KG1 (cell line): ENCODE data around the gene NRP2.

Source experiments
- DNase-seq: peaks from one replicate; lab custom pipeline; 2025; lab: John Stamatoyannopoulos, UW

NRP2 gene

DNA sequence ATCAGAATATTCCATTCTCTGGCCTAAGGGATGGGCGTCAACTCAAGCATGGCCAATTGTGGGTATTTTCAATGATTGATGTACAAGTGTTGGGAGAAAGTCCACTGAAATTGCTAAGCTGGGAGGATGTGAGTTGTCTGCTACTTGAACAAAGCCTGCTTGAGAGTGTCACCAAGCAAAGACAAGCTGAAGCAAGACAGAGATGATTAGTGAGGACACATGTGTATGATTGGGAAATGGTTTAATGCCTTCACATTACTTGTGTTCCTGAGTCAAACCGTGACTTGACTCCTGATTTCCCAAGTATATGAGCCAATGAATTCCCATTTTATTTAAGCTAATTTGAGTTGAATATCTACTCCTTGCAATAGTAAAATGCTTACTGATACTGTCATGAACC, 23.7 kb upstream of the NRP2 start:
- DNase-seq: no peak

DNA sequence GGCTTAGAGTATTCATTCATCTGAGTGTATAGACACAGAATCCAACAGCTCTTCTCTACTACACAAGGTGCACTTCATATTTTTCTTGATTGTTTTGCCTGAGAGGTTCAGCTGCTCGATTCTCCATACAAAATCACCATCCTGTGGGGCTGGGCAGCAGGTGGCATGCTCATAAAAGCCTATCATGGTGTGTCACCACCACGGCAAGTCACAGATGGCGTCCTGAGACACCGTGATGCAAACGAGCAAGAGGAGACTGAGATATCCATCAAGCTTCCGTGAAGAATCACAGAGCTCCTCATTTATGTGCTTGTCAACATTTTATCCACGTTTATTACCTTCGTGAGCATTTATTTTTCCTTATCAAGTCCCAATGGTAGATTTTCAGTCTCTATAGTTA, 22.4 kb upstream of the NRP2 start:
- no peak for DNase-seq

DNA sequence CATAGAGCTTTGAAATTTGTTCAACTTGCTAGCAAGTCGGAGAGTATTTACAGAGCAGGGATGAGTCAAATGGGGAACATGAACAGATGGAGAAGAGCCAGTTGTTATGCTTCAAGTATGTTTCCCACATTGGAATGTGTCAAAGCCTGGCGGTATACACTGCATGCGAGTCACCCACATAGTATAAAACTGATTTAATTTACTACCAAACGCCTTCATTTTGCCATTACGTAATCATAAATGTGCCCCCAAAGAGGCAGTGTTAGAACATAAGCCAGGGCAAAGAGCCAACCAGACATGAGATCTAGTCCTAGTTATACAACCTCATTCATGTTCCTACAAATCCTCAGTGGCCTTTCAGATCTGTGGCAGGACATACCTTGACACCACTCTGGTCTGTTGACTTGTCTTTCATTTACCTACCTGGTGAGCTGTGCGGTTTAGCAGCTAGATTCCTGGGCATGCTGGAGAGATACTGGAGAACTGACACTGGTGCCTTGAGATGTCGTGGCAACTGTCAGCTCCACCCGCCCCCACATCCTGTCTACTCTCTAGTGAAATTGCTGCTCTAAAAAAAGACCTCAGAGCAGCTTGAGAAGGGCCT, 21.7 kb upstream of the NRP2 start:
- DNase-seq: no peak

DNA sequence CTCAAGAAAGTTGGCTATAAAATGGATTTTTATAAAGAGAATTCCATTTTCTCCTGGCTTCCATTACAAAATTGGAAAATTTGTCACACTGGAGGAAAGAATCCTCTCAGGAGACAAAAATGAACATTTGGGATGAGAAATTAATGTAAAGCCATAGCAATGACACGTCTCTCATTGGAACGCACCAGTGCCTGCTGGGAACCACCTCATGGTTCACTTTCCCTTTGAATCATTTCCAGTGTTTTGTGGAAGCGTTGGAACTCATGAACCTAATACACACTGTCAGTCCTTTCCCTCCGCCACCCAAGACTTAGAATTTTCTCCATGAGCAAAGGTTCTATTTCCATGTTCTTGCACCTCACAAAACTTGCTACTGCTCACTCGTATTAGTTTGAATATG, 21.0 kb upstream of the NRP2 start:
- no peak for DNase-seq

DNA sequence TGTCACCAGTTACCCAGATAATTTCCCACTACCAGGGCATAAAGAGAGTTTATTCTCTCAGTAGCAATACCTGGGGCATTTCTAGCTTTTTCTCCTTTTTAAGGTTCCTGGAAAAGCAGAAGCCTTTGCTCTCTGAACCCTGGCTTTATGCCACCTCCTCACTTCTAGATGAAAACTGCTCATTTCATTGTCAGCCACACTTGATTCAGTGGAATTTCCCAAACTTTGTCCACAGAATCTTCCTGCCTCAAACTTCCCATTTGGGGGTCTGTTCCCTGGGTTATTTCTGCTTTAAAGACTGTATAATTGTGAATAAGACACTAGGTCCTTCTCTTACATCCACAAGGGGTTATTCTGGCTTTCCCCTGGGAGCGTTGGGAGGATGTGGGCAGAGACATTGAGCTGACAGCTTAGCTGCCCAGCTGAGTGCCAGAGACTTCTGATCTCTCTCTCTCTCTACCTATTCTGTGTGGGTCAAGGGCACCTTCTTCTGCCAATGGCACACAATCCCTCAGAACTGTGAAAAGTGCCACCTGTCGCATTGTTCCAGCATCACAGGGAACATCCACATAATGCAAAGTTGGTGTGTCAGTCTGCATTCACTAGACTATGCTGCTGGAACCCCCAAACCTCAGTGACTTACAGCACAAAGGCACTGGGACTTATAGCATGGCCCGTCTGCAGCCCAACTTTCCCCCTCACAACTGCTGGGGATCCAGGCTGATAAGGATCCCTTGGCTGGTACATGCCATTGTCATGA, 19.9 kb upstream of the NRP2 start:
- no peak for DNase-seq

DNA sequence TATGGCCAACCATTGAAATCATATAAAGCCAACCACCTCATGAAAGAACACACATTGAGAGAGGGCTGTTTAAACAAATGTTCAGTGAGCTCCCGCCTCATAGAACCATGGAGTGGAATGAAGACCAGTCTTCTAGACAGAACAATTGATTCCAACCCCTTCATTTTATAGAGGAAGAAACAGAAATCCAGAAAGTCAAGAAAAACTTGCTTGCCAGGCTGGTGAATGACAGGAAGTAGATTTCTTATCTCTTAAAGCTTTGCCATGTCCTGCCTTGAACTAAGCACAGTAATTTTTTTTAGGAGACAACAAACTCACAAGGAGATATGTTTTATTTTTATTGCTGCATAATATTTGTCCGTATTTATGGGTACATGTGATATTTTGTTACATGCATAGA, 16.5 kb upstream of the NRP2 start:
- DNase-seq: no peak

DNA sequence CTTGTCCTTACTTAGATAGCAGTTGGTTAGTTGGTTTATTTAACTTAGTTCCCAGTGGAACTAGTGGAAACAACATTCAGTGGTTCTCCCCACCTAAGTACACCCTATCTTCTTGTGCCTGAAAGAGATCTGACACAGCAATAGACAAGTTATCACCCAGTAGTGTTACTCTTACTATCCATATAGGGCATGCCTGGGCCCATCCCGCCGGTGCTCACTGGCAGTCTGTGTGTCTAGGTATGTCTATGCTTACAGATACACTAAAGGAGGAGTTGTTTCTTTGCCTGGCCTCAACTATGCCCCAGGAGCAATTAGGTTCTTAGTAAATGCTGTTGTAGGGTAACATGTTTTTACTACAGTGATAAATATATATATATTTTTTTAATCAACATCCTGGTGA, 12.0 kb upstream of the NRP2 start:
- no peak for DNase-seq

DNA sequence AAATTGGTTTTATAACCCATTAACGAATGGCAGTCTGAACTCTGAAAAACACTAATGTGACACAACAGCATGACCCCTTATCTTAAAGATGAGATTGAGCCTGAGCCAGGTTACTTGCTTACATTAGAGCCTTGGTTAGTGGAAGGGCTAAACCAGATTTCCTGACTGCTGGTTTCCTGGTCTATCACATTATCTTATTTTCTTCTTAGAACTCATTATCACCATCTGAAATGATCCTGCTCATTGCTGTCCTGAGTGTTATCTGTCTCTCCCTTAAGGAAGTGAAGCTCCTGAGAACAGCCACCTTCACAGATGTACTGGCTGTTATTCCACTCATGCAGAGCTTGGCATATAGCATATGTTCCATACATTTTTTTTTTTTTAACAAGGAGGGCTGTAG, 9.0 kb upstream of the NRP2 start:
- no peak for DNase-seq

DNA sequence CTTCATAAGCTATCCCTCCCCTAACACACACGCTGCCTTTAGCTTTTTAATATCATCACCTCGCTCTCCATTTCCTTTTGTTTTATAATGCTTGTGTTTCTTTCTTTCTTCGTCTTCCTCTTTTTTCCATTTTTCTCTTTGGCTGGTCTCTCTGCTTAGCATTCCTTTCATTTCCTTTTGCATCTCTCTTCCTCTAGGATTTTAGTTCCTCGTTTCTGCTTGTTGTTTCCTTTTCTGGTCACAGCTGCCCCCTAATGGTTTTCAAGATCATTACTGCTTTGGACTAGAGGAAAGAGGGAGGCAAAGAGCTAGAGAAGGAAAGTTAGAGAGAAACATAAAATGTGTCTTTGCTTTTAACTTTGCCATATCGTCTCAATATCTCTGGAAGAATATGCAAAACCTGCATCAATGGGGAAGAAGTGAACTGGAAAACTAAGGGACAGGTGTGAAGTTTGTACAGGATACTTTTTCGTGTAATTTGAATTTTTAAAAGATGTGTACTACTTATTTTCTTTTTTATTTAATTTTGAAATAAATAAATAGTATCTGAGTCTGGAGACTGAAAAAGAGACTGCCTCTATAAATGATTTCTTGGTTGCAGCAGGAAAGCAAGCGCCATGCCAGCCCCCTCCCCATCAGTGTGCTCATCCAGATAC, 6.3 kb upstream of the NRP2 start:
- DNase-seq: no peak

DNA sequence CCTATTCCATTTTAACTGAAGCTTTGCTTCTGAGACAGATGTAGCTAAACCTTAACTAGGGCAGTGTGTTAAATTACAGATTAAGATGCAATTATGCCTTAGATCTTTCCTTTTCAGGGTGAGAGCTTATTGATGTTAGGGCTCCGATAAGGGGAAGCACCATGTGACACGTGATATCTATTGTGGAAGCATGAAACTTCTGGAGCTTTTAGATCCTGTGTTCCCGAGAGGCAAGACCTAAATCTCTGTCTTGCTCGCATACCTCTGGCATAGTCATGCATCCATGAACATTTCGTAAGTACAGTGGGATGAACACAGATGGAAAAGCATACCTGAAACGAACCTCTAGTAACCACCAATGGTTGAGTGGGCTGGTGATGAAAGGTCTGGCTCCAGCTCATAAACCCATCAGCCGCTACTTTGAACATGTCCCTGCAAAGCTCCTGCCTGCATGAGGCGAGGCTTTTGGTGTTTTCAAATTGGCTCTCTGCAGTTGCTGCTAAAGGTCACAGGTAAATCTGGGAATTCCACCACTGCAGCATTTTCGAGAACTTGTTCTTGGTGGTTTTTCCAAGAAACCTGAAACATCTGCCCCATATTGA, 3.7 kb upstream of the NRP2 start:
- DNase-seq: no peak

DNA sequence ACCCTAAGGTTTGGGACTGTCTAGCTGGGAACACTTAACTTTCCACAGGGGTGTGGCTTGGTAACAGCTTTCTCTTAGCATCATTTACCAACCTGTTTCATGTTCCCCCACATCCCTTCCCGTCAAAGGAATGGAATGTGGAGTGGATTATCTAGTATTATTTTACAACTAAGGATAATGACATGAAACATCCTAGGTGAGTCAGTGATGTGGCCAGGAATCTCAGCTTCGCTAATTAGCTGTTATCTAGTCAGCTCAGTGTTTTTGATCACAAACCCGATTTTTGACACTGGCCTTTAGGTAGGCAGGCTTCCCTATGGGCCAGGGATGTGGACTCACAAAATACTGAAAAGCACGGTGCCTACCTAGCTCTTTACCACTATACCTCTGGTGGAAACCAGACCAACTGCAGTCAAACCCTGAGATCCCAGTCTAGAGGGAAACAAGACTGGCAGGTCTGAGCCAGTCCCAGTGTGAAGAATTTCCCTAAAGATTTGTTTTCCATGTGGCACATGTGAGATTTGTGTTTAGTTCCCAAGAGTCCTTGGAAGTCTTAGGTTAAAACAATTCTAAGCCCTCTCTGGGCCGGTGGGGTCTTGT, 2.8 kb upstream of the NRP2 start:
- no peak for DNase-seq

DNA sequence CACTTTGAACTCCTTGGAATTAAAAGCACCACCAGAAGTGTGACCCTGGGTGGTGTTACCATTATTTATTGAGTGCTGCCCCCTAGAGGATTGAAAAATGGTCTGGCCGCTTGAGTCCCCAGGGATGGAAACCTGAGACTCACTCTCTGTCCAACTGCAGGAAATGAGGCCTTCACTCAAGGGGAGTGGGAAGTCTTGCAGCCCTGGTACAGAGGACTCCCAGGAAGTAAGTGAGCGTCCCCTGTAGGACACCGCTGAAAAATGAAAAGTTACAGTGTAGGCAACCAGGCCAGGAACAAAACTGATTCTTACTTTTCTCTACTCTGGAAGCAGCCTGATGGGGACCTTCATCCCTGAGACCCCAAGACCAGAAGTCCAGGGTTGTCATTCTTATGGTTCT, 2.2 kb upstream of the NRP2 start:
- peak; percentile 57 for DNase-seq

DNA sequence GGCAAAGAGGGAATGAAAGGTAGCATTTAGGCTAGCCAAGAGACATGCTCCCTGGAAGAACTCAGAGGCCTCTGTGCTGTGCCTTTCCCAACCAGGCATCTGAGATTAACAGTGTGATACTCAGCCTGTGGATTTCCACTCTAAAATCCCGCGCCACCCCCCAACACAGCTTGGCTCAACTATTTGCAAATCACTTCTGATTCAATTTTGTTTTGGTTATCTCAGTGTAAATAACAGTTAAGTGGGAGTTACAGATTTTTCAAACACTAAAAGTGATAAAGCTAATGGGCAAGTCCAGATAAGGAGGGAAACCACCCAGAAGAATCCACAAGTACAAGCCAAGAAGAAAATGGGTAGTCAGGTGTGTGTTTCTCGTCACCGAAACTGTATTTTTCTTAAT, 1.4 kb upstream of the NRP2 start:
- DNase-seq: no peak

DNA sequence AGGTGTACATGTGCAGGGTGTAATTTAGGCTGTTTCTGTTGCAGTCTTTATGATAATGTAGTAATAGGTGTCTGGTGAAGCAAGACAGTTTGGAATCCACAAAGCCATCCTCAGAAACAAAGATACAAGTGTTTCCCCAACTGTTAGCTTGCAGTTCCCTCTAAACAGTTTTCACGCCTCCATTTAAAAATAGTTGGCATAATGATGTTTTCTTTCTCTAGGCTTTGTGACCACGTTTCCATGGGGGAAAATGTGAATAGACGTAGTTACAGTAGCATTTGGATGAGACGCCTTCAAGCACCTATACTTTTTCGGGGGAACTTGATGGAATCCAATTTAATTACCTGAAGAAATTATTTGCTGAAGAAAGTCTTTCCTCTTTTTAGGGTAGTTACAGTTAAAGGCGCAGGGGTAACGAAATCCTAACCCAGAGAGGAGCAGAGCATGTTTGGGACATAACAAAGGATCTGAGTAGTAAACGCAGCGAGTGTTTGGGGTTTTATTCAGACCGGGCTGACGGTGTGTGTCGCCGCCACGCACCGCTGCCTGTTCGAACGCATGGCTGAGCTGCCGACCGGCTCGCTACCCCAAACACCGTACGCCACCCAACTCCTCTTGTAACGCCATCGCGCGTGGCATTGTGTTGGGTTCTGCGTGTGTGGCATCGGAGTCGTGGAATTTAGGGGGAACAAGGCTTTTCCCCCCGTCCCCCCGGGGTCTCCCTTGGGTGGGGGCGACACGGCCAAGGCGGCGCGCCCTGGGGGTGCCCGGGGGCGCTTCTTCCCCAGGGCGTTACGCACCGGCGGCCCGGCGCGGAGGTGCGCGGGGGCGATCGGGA, 681 bp upstream of the NRP2 start:
- no peak for DNase-seq

DNA sequence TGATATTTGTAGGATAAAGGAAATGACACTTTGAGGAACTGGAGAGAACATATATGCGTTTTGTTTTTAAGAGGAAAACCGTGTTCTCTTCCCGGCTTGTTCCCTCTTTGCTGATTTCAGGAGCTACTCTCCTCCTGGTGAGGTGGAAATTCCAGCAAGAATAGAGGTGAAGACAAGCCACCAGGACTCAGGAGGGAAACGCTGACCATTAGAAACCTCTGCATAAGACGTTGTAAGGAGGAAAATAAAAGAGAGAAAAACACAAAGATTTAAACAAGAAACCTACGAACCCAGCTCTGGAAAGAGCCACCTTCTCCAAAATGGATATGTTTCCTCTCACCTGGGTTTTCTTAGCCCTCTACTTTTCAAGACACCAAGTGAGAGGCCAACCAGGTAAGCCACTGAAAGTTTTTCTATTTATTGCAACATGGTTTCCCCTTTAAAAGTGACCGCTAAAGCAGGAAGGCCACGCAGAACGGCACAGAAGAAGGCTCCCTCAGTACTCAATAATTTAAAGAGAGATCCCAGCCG, 735 bp downstream of the NRP2 start:
- DNase-seq: no peak

DNA sequence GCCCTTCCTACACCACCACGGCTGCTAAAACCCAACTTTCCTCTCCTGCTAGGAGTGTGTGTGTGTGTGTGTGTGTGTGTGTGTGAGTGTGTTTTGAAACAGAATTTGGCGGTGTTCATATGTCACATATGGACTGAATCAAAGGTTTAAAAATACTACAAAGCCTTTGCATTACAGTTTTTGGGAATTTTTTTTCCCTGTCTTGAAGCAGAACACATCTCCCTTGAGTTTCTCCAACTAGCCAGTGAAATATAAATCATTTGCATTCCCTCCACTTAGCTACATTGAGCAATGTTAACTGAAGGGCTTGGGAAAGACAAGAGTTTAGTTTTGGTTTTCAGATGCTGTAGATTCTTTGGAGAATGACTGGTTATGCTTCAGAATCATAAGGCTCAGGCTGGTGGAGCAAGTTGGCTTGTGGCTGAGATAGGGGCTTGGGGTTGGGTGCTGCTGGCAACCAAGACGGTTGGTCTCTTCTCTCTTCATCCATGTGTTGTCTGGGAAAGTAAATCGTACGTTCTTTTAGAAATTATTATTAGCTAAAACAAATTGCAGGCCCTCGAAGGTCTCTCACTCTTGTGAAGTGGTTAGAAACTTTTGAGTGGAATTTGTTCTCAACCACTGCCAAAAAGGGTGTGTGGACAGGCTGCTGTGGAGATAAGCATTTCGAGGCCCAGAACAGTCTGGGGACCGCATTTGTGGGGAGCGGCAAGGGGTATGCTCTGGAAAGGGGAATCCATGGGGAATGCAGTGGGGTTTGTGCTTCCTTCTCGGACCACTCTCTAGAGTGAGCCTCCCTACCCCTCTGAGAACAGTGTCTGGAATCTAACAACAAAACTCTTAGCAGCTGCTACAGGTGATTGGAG, 1.4 kb downstream of the NRP2 start:
- DNase-seq: no peak

DNA sequence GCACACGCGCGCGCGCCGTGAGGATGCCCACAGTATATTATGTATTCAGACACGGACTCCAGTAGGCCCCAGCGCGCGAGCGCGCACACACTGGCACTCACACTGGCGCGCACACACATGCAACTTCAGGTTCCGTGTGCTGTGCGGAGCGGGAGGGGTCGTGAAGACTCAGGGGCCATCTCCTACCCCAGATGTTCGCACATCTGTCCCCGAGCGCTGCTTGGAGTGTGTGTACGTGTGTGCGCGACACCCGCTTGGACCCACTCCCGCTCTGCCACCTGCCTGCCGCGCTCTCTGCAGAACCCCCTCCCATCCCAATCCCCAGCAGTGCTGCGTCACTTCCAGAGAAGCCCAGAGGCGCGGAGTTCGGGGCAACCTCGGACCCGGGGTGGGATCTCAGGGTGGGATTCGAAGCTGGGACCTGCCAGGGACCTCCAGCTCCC, 2.6 kb downstream of the NRP2 start:
- no peak for DNase-seq

DNA sequence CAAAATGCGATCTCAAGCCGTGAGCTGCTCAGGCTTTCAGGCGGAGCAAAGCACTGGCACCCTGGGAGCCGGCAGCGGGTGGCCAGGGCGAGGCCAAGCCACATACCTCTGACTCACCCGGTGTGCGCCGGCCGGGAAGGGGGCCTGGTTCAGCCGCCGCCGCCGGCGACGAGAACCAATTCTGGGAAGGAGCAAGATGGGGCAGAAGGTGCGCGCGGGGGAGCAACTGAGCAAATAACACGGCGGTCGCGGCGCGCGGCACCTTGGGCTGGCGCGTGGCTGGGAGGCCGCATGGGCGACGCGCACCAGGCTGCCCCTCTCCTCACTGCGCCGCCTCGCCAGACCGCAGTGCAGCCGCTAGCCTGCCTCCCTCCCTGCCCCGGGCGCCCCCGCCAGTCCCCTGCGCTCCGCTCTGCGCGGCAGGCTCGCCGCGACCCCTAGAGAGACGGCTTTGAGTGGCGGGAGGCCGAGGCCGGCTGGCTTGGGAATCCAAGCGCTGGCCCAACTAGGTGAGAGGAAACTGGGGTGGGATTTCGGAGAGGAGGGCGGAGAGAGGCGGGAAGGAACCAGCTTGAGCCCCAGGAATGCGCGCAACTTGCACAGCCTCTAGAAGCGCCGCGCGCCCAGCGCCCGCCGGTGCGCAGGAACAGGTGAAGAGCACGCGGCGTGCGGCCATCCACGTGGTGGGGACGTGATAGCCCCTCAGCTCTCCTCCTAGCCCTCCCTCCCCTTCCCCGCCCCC, 3.2 kb downstream of the NRP2 start:
- no peak for DNase-seq

DNA sequence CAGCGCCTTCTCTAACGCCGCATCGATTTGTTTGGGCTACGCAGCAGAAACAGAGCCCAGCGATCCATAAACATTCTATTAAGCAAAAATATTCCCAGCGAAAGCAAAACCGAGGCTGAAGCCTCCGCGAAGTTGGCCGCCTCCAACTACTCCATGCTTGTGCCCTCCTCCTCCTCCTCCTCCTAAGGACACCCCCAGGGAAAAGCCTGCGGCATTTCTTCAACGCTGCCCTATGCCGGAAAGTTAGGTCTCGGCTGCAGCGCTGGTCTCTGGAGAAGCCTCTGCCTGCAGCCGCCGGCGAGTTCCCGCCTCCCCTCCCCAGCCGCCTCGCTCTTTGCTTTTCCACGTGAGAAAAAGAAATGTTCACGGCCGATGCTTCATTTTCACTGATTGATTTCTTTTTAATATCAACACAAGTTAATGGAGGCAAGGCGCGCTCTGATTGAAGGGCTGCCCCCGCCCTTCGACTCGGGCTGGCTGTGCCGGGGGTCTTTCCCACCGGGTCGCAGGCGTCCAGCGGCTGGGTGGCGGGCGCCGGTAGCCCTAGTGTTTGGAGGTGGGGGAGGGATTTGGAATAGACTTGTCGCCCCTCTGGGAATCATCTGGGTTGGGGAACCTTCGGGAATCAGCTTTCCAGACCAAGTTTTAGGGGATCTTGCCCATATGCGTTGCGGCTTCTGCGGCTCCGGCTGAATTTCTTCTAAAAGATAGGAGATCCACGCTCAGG, 3.9 kb downstream of the NRP2 start:
- DNase-seq: no peak
